Subcutaneous adipose tissue (tissue), 4 donors: ENCODE measurements around the gene NSG1. TPM values are rescaled to one million over a fixed set of nuclear protein-coding genes. Genes with fewer than 3 reads are reported as not detected.

ENCODE experiments used
- CTCF ChIP-seq: fragments of 450-650 bp; IDR thresholded peaks from one replicate; pipeline ENCODE4 v1.5.1; 2016; ENCODE audit warnings: low read depth, mild to moderate bottlenecking, control low read depth, antibody characterized with exemption, moderate library complexity
- total RNA-seq, 4 donors: library from RNA; depleted of rRNA; stranded (reverse); fragments of >200 nt; gene quantifications; one replicate each; pipeline ENCODE4 v1.1.0, GENCODE V29; 2016

NSG1 gene
- total RNA-seq, 4 donors from 2014 or later, result 0.17 to 0.33 TPM; not detected in 2

GRCh38 chr4:4401036-4401435 is 14.1 kb downstream of the NSG1 start:
- TF ChIP-seq CTCF, result no peak

GRCh38 chr4:4402966-4403365 is 16.1 kb downstream of the NSG1 start:
- TF ChIP-seq CTCF, result no peak

GRCh38 chr4:4405358-4405962 is 18.6 kb downstream of the NSG1 start:
- no peak for TF ChIP-seq CTCF

- TF ChIP-seq CTCF, result no peak
Measured at GRCh38 chr4:4406455-4407298, 19.8 kb downstream of the NSG1 start.

- TF ChIP-seq CTCF, result no peak
Measured at GRCh38 chr4:4407299-4408131, 20.6 kb downstream of the NSG1 start.

GRCh38 chr4:4408132-4408523 is 21.2 kb downstream of the NSG1 start:
- TF ChIP-seq CTCF, result no peak
